ENCODE measurements around the gene ROGDI.

ROGDI gene

DNA sequence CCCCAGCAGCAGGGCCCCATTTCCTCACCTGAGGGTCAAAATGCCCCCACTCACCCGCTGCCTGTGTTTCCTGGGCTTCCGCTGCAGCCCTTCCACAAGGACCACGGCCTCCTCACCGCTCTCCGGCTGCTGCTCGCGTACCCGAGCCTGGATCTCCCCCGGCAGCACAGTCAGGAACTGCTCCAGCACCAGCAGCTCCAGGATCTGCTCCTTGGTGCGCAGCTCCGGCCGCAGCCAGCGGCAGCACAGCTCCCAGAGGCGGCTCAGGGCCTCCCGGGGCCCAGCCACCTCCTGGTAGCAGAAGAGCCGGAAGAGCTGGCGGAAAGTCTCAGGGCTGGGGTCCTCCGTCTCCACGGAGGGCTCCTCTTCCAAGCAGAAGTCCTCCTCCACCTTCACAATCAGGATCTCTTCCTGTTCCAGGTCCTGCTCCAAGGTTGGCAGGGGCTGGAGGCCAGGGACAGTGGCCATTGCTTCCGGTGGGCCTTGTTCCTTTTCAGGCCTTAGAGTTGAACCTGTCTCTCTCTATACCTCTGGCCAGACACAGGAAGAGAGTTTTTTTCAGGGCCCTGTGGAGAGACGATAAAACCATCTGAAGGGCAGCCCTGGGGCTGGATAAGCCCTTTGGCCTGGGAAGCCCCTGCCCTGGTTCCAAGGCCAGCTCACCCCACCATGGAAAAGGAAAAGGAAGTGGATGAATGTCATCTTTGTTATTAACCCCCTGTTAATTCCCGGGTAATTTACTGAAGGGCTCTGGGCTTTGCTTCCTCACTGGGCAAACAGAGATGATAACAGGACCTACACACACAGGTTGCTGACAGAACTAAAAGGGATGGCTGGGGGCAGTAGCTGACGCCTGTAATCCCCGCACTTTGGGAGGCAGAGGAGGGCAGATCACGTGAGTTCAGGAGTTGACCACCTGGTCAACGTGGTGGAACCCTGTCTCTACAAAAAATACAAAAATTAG is 36.6 kb downstream of the ROGDI start:
- TF ChIP-seq, protein P1, sequence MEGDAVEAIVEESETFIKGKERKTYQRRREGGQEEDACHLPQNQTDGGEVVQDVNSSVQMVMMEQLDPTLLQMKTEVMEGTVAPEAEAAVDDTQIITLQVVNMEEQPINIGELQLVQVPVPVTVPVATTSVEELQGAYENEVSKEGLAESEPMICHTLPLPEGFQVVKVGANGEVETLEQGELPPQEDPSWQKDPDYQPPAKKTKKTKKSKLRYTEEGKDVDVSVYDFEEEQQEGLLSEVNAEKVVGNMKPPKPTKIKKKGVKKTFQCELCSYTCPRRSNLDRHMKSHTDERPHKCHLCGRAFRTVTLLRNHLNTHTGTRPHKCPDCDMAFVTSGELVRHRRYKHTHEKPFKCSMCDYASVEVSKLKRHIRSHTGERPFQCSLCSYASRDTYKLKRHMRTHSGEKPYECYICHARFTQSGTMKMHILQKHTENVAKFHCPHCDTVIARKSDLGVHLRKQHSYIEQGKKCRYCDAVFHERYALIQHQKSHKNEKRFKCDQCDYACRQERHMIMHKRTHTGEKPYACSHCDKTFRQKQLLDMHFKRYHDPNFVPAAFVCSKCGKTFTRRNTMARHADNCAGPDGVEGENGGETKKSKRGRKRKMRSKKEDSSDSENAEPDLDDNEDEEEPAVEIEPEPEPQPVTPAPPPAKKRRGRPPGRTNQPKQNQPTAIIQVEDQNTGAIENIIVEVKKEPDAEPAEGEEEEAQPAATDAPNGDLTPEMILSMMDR (IDR thresholded peaks at IDR 0.05; ENCODE audit: poor library complexity, severe bottlenecking), result no peak
- H3K4me3 ChIP-seq (ENCODE audit: severe bottlenecking), result peak overlapping the region; percentile 68
- H3K9me3 ChIP-seq (ENCODE audit: severe bottlenecking), result no peaks in the 10 kb centered on the region
- peaks cover 7% of the 10 kb centered on the region for H3K4me1 ChIP-seq (ENCODE audit: insufficient read depth, poor library complexity, severe bottlenecking)
- H3K36me3 ChIP-seq (ENCODE audit: low read depth), result peaks cover 40% of the 10 kb centered on the region
- peak overlapping the region; percentile 65 for H3K27ac ChIP-seq (ENCODE audit: poor library complexity, severe bottlenecking)
- no peaks in the 10 kb centered on the region for H3K27me3 ChIP-seq (ENCODE audit: insufficient read depth, poor library complexity, severe bottlenecking)
- DNase-seq (ENCODE audit: low spot score), result no peak
- no peak for ATAC-seq (ENCODE audit: low read depth)

DNA sequence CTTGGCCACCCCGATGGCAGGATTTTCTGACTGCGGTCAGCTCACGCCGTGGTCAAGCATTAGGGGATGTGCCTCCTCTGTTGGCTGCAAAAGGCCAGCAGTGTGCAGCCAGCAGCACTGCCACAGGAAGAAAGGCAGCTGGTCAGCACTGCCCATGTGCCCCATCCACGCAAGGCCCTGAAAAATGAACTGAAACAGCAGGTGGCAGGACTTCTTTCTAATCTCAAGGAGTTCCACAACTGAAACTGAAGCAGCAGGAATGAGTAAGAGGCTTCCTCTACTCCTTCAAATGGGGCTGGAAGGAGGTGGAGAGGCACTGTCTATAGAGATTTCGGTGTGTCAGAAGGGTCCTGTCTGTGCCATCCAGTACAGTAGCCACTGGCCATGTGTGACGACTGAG is 38.6 kb downstream of the ROGDI start:
- Histone ChIP-seq H3K27me3 (ENCODE audit: insufficient read depth, poor library complexity, severe bottlenecking) (no peaks in the 10 kb centered on the region), H3K4me1 (ENCODE audit: insufficient read depth, poor library complexity, severe bottlenecking) (peaks cover 7% of the 10 kb centered on the region), H3K4me3 (ENCODE audit: severe bottlenecking) (no peak overlapping the region), H3K27ac (ENCODE audit: poor library complexity, severe bottlenecking) (no peak overlapping the region), H3K9me3 (ENCODE audit: severe bottlenecking) (no peaks in the 10 kb centered on the region), H3K36me3 (ENCODE audit: low read depth) (peaks cover 58% of the 10 kb centered on the region)
- TF ChIP-seq, protein P1 (IDR thresholded peaks at IDR 0.05; ENCODE audit: poor library complexity, severe bottlenecking), result no peak
- ATAC-seq (ENCODE audit: low read depth), result no peak
- no peak for DNase-seq (ENCODE audit: low spot score)

DNA sequence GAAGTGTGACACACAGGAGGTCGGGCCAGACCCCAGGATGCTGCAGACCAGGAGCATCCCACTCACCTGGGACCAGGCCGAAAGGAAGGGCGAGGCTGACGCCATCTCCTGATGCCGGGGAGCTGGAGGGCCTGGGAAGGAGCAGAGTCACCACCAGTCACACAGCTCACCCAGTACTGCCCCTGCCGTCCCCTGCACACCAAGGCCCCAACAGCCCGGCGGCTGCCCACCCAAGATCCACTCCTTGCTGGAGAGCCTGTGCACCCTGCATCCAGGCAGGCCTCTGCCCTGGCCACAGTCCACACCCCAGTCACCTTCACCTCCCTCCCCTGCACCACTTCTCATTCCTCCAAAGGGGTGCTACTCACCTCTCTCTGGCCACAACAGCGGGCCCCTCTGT is 40.2 kb downstream of the ROGDI start:
- H3K4me1 ChIP-seq (ENCODE audit: insufficient read depth, poor library complexity, severe bottlenecking), result peaks cover 4% of the 10 kb centered on the region
- ATAC-seq (ENCODE audit: low read depth) (no peak), DNase-seq (ENCODE audit: low spot score) (no peak)
- TF ChIP-seq, protein P1 (IDR thresholded peaks at IDR 0.05; ENCODE audit: poor library complexity, severe bottlenecking), result no peak
- H3K27me3 ChIP-seq (ENCODE audit: insufficient read depth, poor library complexity, severe bottlenecking), result no peaks in the 10 kb centered on the region
- H3K9me3 ChIP-seq (ENCODE audit: severe bottlenecking), result no peaks in the 10 kb centered on the region
- no peak overlapping the region for H3K27ac ChIP-seq (ENCODE audit: poor library complexity, severe bottlenecking)
- peaks cover 65% of the 10 kb centered on the region for H3K36me3 ChIP-seq (ENCODE audit: low read depth)
- no peak overlapping the region for H3K4me3 ChIP-seq (ENCODE audit: severe bottlenecking)

DNA sequence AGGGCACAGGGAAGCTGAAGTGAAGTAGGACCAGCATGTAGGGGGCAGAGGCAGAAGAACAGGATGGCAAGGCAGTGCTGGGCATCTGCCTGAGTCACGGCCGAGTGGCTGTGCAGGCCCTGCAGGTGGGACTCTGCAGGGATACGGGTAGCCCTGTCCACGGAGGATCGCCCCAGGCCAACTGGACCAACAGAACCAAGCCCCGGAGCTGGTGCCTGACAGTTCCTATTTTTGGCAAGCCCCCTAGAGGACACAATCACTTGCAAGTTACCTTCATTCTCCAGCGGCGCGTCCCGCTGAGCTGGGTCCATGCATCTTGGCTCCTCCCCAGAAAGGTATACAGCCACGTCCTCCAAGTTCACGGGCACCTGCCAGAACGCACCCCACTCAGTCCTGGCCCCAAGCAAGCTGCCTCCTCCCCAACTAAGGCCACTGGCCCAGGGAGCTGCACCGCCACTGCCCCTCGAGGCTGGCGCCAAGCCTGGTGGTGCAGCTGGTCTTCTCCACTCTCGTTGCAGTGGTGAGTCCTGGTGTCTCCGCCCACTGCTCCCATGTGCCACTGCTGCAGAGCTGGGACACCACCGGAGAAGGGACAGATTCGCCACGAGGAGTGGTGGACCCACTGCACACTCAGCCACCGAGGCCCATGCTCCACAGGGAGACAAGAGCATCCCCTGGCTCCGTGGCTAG is 42.1 kb downstream of the ROGDI start:
- Histone ChIP-seq H3K27ac (ENCODE audit: poor library complexity, severe bottlenecking) (no peak overlapping the region), H3K36me3 (ENCODE audit: low read depth) (peaks cover 77% of the 10 kb centered on the region), H3K4me1 (ENCODE audit: insufficient read depth, poor library complexity, severe bottlenecking) (no peaks in the 10 kb centered on the region), H3K9me3 (ENCODE audit: severe bottlenecking) (no peaks in the 10 kb centered on the region), H3K27me3 (ENCODE audit: insufficient read depth, poor library complexity, severe bottlenecking) (no peaks in the 10 kb centered on the region), H3K4me3 (ENCODE audit: severe bottlenecking) (no peak overlapping the region)
- ATAC-seq (ENCODE audit: low read depth) (no peak), DNase-seq (ENCODE audit: low spot score) (no peak)
- TF ChIP-seq, protein P1 (IDR thresholded peaks at IDR 0.05; ENCODE audit: poor library complexity, severe bottlenecking), result no peak
